Hepatocyte (in vitro differentiated cells): ENCODE results near the gene LGALS8. TPM values are rescaled to one million over a fixed set of nuclear protein-coding genes. Genes with fewer than 3 reads are reported as not detected.

Source experiments
- DNase-seq: peaks from one replicate; pipeline ENCODE4 v3.0.0-alpha.2; 2016; ENCODE audit warnings: low spot score
- H2AFZ ChIP-seq: fragments of 200-600 bp; sonication (generic); 2 replicates; pipeline ENCODE4 v1.6.0; 2016; ENCODE audit warnings: antibody characterized with exemption, mild to moderate bottlenecking
- H3K27ac ChIP-seq: fragments of 200-600 bp; sonication (generic); 2 replicates; pipeline ENCODE4 v1.5.1; 2016; ENCODE audit warnings: mild to moderate bottlenecking
- H3K27me3 ChIP-seq: fragments of 200-600 bp; sonication (generic); 2 replicates; pipeline ENCODE4 v1.6.1; 2016
- H3K36me3 ChIP-seq: fragments of 200-600 bp; sonication (generic); replicated peaks from 2 replicates; pipeline ENCODE4 v1.5.1; 2016; ENCODE audit warnings: low read depth; ENCODE audit not compliant: insufficient read depth
- H3K4me1 ChIP-seq: fragments of 200-600 bp; sonication (generic); 2 replicates; pipeline ENCODE4 v1.5.1; 2016; ENCODE audit warnings: mild to moderate bottlenecking, moderate library complexity; ENCODE audit not compliant: insufficient read depth
- H3K4me2 ChIP-seq: fragments of 200-600 bp; sonication (generic); 2 replicates; pipeline ENCODE4 v1.6.0; 2016
- H3K4me3 ChIP-seq: fragments of 200-600 bp; sonication (generic); 2 replicates; pipeline ENCODE4 v1.5.1; 2016; ENCODE audit warnings: mild to moderate bottlenecking
- H3K79me2 ChIP-seq: fragments of 200-600 bp; sonication (generic); 2 replicates; pipeline ENCODE4 v1.6.0; 2017; ENCODE audit warnings: mild to moderate bottlenecking
- H3K9me2 ChIP-seq: fragments of 200-600 bp; sonication (generic); replicated peaks from 2 replicates; pipeline ENCODE4 v1.6.0; 2017; ENCODE audit warnings: mild to moderate bottlenecking; ENCODE audit not compliant: insufficient read depth
- H3K9me3 ChIP-seq: fragments of 200-600 bp; sonication (generic); 2 replicates; pipeline ENCODE4 v1.5.1; 2016; ENCODE audit warnings: low read depth, mild to moderate bottlenecking
- H4K20me1 ChIP-seq: fragments of 200-600 bp; sonication (generic); 2 replicates; pipeline ENCODE4 v1.6.0; 2016; ENCODE audit warnings: mild to moderate bottlenecking; ENCODE audit not compliant: insufficient read depth, poor library complexity, severe bottlenecking
- CTCF ChIP-seq: fragments of 200-600 bp; sonication (generic); IDR thresholded peaks from 2 replicates; pipeline ENCODE4 v1.5.1; 2016; ENCODE audit warnings: antibody characterized with exemption, mild to moderate bottlenecking; ENCODE audit not compliant: poor library complexity
- EZH2 ChIP-seq: fragments of 200-600 bp; sonication (generic); IDR thresholded peaks from 2 replicates; pipeline ENCODE4 v1.6.1; 2016; ENCODE audit warnings: antibody characterized with exemption, mild to moderate bottlenecking, borderline replicate concordance
- EZH2phosphoT487 ChIP-seq: fragments of 200-600 bp; sonication (generic); IDR thresholded peaks from one replicate; pipeline ENCODE4 v1.6.1; 2018; ENCODE audit warnings: antibody characterized with exemption, mild to moderate bottlenecking, low read depth, moderate library complexity; ENCODE audit not compliant: unreplicated experiment, severe bottlenecking
- WGBS: methylation state at CpG from one replicate; pipeline ENCODE4 v1.1.6; 2016; ENCODE audit warnings: low lambda C conversion rate; ENCODE audit errors: missing lambda C conversion rate; 5-methylcytosine and 5-hydroxymethylcytosine counted together
- polyA plus RNA-seq: library from polyadenylated mRNA; unstranded; fragments of >200 nt; fragmentation: Nextera tagmentation; extraction: Ambion mirVana; gene quantifications from 2 replicates; pipeline ENCODE4 v1.2.1, GENCODE V29; 2016
- total RNA-seq: library from RNA; depleted of rRNA; stranded (reverse); fragments of >200 nt; gene quantifications from 2 replicates; pipeline ENCODE4 v1.2.3, GENCODE V29; 2014

LGALS8 gene
- total and polyA plus RNA-seq, 2 experiments from 2014 or later, result 33.5 to 46.6 TPM

GRCh38 chr1:236495467-236496112 is 28.2 kb upstream of the LGALS8 start:
- DNase-seq, result peak; percentile 29
- H3K4me1 ChIP-seq, result no peaks in the 10 kb centered on the region
- H3K79me2 ChIP-seq, result no peaks in the 10 kb centered on the region
- H4K20me1 ChIP-seq, result no peaks in the 10 kb centered on the region
- H3K4me3 ChIP-seq, result no peak overlapping the region
- H3K9me2 ChIP-seq, result no peaks in the 10 kb centered on the region
- H3K36me3 ChIP-seq, result no peaks in the 10 kb centered on the region
- no peaks in the 10 kb centered on the region for H3K9me3 ChIP-seq
- no peak overlapping the region for H2AFZ ChIP-seq
- H3K4me2 ChIP-seq, result no peak overlapping the region
- H3K27ac ChIP-seq, result no peak overlapping the region
- TF ChIP-seq EZH2phosphoT487 (no peak), CTCF (no peak), EZH2 (no peak)
- no peaks in the 10 kb centered on the region for H3K27me3 ChIP-seq
- 53% methylated on average over 10 of the region's 11 CpGs for WGBS

GRCh38 chr1:236497908-236498307 is 25.9 kb upstream of the LGALS8 start:
- Histone ChIP-seq H3K79me2 (no peaks in the 10 kb centered on the region), H3K9me3 (no peaks in the 10 kb centered on the region), H3K27ac (no peak overlapping the region), H3K4me3 (no peak overlapping the region), H3K27me3 (no peaks in the 10 kb centered on the region), H3K4me1 (no peaks in the 10 kb centered on the region), H2AFZ (no peak overlapping the region), H3K9me2 (no peaks in the 10 kb centered on the region), H3K4me2 (no peak overlapping the region), H3K36me3 (no peaks in the 10 kb centered on the region), H4K20me1 (no peaks in the 10 kb centered on the region)
- WGBS, result 75% methylated on average over 6 of the region's 6 CpGs
- DNase-seq, result no peak
- no peak for TF ChIP-seq EZH2
- TF ChIP-seq CTCF, result no peak
- no peak for TF ChIP-seq EZH2phosphoT487

- Histone ChIP-seq H2AFZ (no peak overlapping the region), H3K4me3 (no peak overlapping the region), H4K20me1 (no peaks in the 10 kb centered on the region), H3K4me1 (peaks cover 5% of the 10 kb centered on the region), H3K36me3 (no peaks in the 10 kb centered on the region), H3K27me3 (no peaks in the 10 kb centered on the region), H3K4me2 (no peak overlapping the region), H3K27ac (no peak overlapping the region), H3K9me3 (no peaks in the 10 kb centered on the region), H3K79me2 (no peaks in the 10 kb centered on the region), H3K9me2 (no peaks in the 10 kb centered on the region)
- TF ChIP-seq EZH2phosphoT487 (no peak), CTCF (no peak), EZH2 (no peak)
- WGBS, result 90% methylated on average over 6 of the region's 6 CpGs
- no peak for DNase-seq
Measured at GRCh38 chr1:236501093-236501492, 22.7 kb upstream of the LGALS8 start.
